Parathyroid adenoma (tissue), 2 donors: ENCODE measurements around the gene NHSL2.

Experiments
- H2AFZ ChIP-seq: fragments of 300-600 bp; sonication (generic); one replicate; pipeline ENCODE4 v1.7.0; 2017; ENCODE audit warnings: antibody characterized with exemption, mild to moderate bottlenecking
- H3K27ac ChIP-seq: fragments of 300-600 bp; sonication (generic); one replicate; pipeline ENCODE4 v1.7.0; 2017
- H3K27me3 ChIP-seq: fragments of 300-600 bp; sonication (generic); one replicate; pipeline ENCODE4 v1.7.0; 2017; ENCODE audit warnings: low read length; ENCODE audit not compliant: control insufficient read depth, insufficient read depth
- H3K36me3 ChIP-seq: fragments of 300-600 bp; sonication (generic); one replicate; pipeline ENCODE4 v1.7.0; 2017; ENCODE audit warnings: low read length; ENCODE audit not compliant: control insufficient read depth, insufficient read depth
- H3K4me1 ChIP-seq: fragments of 300-600 bp; sonication (generic); one replicate; pipeline ENCODE4 v1.7.0; 2017; ENCODE audit warnings: control low read depth
- H3K4me2 ChIP-seq: fragments of 300-600 bp; sonication (generic); one replicate; pipeline ENCODE4 v1.7.0; 2017; ENCODE audit warnings: low read length
- H3K4me3 ChIP-seq: fragments of 300-600 bp; sonication (generic); one replicate; pipeline ENCODE4 v1.7.0; 2017; ENCODE audit warnings: low read depth, low read length
- H3K79me2 ChIP-seq: fragments of 300-600 bp; sonication (generic); one replicate; pipeline ENCODE4 v1.7.0; 2017; ENCODE audit warnings: control low read depth
- H3K9ac ChIP-seq: fragments of 300-600 bp; sonication (generic); one replicate; pipeline ENCODE4 v1.7.0; 2017; ENCODE audit warnings: mild to moderate bottlenecking
- H3K9me3 ChIP-seq: fragments of 300-600 bp; sonication (generic); one replicate; pipeline ENCODE4 v1.7.0; 2017; ENCODE audit warnings: low read length; ENCODE audit not compliant: control insufficient read depth
- TF ChIP-seq, protein P1 (sequence below): fragments of 300-600 bp; sonication (generic); IDR thresholded peaks from one replicate; pipeline ENCODE4 v1.7.0; 2017; ENCODE audit warnings: antibody characterized with exemption, mild to moderate bottlenecking
- donor health status: primary hyperparathyroidism.

The NHSL2 gene

GRCh38 chrX:72029483-72030411 lies 119.1 kb downstream of the NHSL2 start:
- Histone ChIP-seq H3K4me2 (no peak overlapping the region), H3K4me1 (peaks cover 24% of the 10 kb centered on the region), H3K27ac (peak overlapping the region; percentile 86), H2AFZ (peak overlapping the region; percentile 17), H3K9me3 (no peaks in the 10 kb centered on the region), H3K36me3 (no peaks in the 10 kb centered on the region), H3K27me3 (no peaks in the 10 kb centered on the region), H3K4me3 (no peak overlapping the region), H3K79me2 (no peaks in the 10 kb centered on the region), H3K9ac (peak overlapping the region; percentile 19)
- TF ChIP-seq, protein P1, sequence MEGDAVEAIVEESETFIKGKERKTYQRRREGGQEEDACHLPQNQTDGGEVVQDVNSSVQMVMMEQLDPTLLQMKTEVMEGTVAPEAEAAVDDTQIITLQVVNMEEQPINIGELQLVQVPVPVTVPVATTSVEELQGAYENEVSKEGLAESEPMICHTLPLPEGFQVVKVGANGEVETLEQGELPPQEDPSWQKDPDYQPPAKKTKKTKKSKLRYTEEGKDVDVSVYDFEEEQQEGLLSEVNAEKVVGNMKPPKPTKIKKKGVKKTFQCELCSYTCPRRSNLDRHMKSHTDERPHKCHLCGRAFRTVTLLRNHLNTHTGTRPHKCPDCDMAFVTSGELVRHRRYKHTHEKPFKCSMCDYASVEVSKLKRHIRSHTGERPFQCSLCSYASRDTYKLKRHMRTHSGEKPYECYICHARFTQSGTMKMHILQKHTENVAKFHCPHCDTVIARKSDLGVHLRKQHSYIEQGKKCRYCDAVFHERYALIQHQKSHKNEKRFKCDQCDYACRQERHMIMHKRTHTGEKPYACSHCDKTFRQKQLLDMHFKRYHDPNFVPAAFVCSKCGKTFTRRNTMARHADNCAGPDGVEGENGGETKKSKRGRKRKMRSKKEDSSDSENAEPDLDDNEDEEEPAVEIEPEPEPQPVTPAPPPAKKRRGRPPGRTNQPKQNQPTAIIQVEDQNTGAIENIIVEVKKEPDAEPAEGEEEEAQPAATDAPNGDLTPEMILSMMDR: no peak

DNA sequence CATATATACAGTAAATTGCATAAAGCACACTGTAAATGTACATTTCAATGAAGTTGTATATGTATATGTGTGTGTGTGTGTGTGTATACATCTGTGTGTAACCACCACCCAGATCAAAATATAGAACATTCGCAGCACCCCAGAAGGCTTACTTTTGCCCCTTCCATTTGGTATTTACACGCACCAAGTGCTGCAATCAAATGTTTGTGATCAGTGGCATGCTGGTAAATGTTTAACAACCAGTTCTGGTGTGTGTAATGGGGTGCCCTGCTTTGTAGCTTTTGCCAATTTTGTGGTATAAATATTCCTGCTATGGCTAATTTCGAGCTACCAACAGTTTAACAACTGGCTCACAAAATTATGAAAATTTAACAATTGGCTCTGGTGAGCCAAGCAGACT lies 119.8 kb downstream of the NHSL2 start:
- TF ChIP-seq, protein P1: no peak
- Histone ChIP-seq H3K27me3 (no peaks in the 10 kb centered on the region), H3K27ac (peak overlapping the region; percentile 86), H3K9ac (no peak overlapping the region), H3K4me2 (no peak overlapping the region), H3K79me2 (no peaks in the 10 kb centered on the region), H3K4me3 (no peak overlapping the region), H3K9me3 (no peaks in the 10 kb centered on the region), H2AFZ (no peak overlapping the region), H3K4me1 (peaks cover 24% of the 10 kb centered on the region), H3K36me3 (no peaks in the 10 kb centered on the region)

- no peak overlapping the region for H3K4me2 ChIP-seq
- peaks cover 24% of the 10 kb centered on the region for H3K4me1 ChIP-seq
- H3K9ac ChIP-seq: no peak overlapping the region
- TF ChIP-seq, protein P1: no peak
- no peaks in the 10 kb centered on the region for H3K27me3 ChIP-seq
- H3K4me3 ChIP-seq: no peak overlapping the region
- peak overlapping the region; percentile 86 for H3K27ac ChIP-seq
- H3K9me3 ChIP-seq: no peaks in the 10 kb centered on the region
- H3K79me2 ChIP-seq: no peaks in the 10 kb centered on the region
- no peaks in the 10 kb centered on the region for H3K36me3 ChIP-seq
- H2AFZ ChIP-seq: no peak overlapping the region
These were observed 120.5 kb downstream of the NHSL2 start for GRCh38 chrX:72031118-72031517.

GRCh38 chrX:72031634-72032033 lies 121.0 kb downstream of the NHSL2 start:
- no peak overlapping the region for H3K9ac ChIP-seq
- TF ChIP-seq, protein P1: no peak
- H3K4me3 ChIP-seq: no peak overlapping the region
- H3K27me3 ChIP-seq: no peaks in the 10 kb centered on the region
- H3K9me3 ChIP-seq: no peaks in the 10 kb centered on the region
- H3K27ac ChIP-seq: no peak overlapping the region
- peaks cover 24% of the 10 kb centered on the region for H3K4me1 ChIP-seq
- no peak overlapping the region for H3K4me2 ChIP-seq
- peaks cover under 1% of the 10 kb centered on the region for H3K79me2 ChIP-seq
- H2AFZ ChIP-seq: no peak overlapping the region
- no peaks in the 10 kb centered on the region for H3K36me3 ChIP-seq
